ENCODE results near the gene GATAD1.

GRCh38 chr7:92489634-92490033 lies 42.4 kb downstream of the GATAD1 start:
- TF ChIP-seq CTCF (IDR thresholded peaks at IDR 0.05) (no peak), POLR2AphosphoS5 (IDR thresholded peaks at IDR 0.05) (no peak), POLR2A (IDR thresholded peaks at IDR 0.05) (no peak)
